GM19238 (cell line): ENCODE results near the gene FGFBP1.

Source experiments
- DNase-seq: peaks from one replicate; pipeline ENCODE4 v3.0.0; 2011; ENCODE audit warnings: low spot score; ENCODE audit not compliant: insufficient read length

FGFBP1 gene

DNA sequence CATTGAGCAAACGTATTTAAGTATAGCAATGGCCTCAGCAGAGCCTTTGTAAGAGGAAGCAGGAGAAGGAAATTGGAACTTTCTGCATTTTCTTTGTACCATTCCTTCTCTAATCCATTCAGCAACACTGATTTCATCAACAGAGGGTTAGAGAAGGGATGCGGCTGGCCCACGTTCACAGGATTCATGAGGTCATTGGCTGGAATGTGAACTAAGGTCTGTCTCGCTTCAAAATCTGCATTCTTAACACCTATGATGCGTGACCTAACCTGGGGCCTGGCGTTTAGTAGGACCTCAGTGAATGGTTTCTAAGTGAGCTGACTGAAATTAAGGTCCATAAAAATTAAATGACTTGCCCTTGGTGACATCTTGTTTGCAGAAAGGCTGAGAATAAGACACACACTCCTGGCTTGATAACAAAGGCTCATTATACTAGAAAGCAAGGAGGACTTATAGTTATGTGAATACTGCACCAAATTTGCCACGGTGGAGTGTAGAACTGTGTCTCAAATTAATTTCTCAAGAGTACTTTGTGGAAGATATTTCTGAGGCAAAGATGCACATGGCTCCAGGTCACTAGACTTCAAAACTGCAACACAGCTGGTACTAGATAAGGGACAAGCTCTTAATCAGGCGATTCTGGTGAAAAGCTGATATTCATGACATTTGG lies 25.4 kb downstream of the FGFBP1 start:
- DNase-seq, result no peak

DNA sequence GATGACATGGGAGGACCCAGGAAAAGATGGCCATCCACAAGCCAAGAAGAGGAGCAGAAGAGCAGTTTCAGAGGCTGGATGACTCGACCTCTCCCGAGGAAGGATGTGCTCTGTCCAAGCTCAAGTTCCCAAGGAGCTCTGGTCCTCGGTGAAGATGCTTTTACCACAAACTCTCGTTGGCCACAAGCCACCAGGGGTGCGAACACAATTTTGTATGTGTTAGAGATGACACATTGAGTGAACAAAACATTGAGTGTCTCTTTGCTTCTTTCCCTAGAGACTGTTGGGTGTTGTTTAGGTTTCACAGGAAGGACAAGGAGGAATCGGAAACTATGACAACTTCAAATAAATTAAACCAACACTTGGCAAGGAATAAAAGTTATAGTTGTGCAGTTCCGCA lies 26.3 kb downstream of the FGFBP1 start:
- DNase-seq, result no peak

DNA sequence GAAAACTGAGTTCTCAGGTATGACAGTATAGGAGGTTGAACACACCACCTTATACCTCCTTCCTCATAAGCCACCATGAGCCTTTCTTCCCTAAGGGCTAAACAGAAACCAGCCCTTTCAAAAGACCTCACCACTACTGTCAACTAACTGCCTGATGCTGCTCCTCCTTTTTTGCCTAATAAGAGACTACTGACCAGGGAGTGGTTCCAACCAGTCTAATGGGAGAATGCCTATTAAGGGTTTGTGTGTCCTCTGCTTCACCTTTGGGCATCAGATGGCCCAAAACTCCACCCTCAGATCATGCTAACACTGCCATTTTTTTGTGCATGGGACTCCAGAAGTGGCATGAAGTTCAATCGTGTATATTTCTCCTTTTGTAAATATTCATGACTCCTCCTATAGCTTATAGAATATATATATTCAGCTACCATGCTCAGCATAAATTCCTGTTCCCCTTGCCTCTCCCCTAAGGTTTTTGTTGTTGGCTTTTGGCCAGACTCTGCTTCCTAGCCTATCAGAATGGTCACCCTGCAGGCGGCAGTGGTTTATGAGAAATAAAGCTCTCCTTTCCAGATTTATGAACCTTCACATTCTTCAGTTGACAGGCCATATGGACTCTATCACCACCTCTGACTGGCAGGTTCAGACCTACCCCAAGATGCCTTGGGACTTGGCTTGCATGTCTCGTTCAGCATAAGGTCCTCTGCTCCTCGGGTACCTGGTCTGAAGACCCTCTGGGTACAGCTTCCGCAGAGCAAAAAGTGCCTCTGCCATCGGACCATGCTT lies 28.2 kb downstream of the FGFBP1 start:
- DNase-seq, result no peak

DNA sequence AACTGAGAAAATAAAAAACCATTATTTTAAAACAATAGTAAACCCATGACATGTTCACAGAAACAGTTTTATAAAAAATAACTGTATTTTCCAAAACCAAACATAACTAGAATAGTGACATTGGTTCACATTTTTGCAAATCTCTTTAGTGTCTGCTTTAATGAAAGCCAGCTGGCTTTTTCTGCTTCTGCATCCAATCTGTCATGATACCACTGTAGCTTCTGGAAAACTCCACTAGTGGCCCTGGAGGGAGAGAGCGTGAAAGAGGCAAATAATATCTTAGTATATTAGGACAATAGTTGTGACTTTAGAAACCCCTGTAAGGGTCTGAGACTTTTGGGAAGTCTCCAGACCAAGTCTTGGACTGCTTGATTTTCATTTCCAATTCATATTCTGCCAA lies 31.1 kb downstream of the FGFBP1 start:
- DNase-seq, result no peak

DNA sequence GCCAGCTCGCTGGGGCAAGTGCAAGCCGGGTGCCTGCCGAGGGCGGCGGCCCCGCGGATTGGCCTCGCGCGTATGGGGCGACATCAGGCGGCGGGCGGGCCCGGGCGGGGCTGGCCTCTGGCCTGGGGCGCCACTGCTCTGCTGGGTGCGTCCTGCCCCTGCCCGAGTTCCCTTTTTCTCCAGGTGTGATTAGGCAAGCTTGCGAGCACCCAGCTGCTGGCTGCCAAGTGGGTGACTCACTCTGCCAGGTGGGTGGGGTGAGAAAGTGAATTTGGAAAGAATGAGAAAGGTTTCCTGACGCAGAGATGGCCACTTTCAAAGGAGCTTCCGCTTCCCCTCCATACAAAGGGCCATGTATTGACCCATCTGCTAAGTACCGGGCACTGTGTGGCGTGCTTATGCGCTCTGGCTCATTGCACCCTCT lies 32.5 kb downstream of the FGFBP1 start:
- DNase-seq, result no peak

DNA sequence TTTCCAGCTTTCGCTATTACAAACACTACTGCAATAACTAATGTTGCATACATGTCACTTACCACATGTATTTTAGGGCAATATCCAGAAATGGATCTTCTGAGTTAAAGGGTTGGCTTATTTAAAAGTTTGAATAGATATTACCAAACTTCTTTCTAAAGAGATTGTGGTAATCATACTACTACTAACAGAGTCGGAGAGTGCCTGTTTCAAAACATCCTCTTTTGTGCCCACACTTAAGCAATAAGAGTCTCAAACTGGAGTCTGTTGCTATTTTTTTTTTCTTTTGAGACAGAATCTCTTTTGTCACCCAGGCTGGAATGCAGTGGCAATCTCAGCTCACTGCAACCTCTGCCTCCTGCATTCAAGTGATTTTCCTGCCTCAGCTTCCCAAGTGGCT lies 35.8 kb downstream of the FGFBP1 start:
- no peak for DNase-seq

- DNase-seq, result no peak
Measured at GRCh38 chr4:15901998-15902397, 36.5 kb downstream of the FGFBP1 start.

DNA sequence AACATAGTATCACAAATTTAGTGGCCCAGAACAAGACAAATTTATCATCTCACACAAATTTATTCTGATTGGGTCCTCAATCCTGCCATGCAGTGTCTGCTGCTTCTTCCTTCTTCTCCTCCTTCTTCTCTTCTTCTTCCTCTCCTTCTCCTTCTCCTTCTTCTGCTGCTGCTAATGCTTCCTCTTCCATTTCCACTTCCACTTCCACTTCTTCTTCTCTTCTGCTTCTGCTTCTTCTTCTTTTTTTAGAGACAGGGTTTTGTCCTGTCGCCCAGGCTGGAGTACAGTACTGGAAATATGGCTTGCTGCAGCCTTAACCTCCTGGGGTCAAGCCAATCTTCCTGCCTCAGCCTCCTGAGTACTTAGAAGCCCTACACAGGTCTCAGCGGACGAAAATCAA lies 37.5 kb downstream of the FGFBP1 start:
- DNase-seq, result no peak

- DNase-seq, result no peak
Measured at GRCh38 chr4:15899511-15899910, 39.0 kb downstream of the FGFBP1 start.

GRCh38 chr4:15898902-15899301 lies 39.6 kb downstream of the FGFBP1 start:
- no peak for DNase-seq

DNA sequence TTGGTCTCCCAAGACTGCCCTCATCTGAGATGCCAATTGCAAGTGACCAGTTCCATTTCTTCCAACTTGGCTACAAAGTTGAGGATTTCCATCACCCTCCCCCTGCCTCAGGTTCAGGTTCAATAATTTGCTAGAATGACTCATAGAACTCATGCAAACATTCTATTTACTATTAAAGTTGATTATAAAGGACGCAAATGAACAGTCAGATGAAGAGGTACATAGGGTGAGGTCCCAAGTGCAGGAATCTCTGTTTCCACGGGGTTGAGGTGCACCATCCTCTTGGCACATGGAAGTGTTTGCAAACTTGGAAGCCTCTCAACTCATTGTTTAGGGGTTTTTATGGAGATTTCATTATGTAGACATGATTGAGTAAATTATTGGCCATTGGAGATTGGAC lies 41.0 kb downstream of the FGFBP1 start:
- DNase-seq, result no peak

DNA sequence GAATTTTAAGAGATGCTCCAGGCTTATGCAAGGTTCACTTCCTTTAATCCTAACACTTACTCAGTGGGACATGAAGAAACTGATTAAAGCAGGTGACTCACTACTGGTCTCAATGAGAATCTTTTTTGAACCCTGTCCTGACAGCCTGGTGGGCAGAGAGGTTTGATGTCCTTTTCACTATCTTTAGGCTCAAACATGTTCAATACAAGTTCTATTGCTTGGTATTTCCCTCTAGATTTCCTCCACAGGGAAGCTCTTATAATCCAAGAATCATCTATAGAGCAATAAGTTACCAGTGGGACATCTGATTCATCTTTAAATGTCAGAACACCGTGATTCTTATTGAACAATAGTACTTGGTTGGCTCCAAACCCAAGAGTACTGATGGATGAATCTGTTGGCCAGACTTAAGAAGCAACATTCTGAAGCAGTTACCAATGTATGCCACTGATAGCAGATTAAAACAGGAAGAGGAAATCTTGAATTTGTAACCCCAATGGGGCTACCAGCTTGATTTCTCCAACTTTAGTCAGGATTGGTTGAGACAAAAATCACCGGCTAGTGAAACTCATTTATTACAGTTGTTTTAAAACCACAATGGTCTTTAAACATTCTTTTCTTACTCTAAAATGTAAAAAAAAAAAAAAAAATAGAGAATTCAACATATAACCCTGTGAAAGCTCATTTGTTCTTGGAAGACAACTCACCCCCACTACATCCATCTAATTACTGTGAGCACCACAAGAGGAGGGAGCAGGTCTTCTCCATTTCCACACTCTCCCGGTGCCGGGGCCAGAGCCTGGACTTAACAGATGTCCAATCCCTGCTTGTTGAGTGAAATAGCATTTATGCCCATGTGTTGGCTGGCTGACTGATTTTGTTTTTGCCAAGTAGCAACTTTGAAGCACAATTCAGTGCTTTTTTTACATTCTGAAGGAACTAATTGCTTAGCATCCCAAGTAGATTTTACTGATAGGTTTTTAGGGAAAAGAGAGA lies 43.3 kb downstream of the FGFBP1 start:
- no peak for DNase-seq

- no peak for DNase-seq
Measured at GRCh38 chr4:15894393-15894792, 44.1 kb downstream of the FGFBP1 start.

- DNase-seq, result no peak
Measured at GRCh38 chr4:15893962-15894361, 44.6 kb downstream of the FGFBP1 start.

DNA sequence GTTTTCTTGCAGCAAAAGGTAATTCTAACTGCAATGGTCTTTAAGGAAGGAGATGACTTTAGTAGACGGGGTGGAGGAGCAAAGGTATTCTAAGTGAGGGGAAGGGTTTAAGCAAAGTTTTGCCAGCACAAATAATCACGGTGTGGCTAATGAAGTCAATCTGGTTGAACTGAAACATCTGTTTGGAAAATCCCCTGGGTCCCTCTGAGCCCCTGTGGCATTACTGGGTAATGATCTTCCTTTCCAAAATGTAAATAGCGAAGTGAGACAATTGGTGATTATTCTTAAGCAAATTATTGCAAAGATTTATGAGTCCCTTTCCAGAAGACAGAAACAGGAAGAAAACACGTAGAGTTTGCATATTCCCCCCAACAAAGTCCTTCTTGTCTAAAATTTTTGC lies 47.2 kb downstream of the FGFBP1 start:
- no peak for DNase-seq

DNA sequence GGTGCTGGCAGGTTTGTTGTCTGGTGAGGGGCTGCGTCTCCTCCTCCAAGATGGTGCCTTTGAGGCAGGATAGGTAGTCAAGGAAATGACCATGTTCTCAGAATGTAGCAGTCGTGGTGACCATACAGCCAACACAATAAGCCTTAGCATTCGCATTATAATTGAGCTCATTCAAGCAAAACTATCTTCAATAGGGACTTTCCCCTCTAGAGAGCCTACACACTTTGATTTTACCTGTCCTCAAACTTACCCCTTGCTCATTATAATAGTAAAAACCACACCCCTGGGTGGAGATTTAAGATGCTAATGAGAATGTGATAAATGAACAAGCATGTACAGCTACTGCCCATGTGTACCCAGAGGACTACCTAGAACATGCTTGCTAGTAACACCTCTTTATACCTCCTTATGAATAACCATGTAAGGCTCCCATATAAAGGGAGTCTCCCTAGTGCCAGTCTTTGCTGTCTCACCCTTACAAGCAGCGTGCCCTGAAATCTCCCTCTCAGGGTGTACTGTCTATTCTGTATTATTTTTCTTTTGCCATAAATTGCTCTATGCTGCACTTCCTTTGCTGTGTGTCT lies 48.2 kb downstream of the FGFBP1 start:
- no peak for DNase-seq

DNA sequence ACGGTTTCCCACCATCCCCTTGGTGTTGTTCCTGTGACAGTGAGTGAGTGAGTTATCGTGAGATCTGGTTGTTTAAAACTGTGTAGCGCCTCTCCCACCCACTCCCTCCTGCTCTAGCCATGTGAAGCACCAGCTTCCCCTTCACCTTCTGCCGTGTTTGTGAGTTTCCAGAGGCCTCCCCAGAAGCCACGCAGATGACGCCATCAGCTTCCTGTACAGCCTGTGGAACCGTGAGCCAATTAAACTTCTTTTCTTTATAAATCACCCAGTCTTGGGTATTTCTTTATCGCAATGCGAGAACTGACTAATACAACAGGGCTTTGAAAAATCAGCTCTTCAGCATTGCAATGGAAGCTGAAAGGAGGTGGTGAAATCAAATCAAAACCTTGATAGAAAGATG lies 50.0 kb downstream of the FGFBP1 start:
- no peak for DNase-seq
